HEK293T (cell line): ENCODE results near the gene PLCD1.
"Not testable (repeated sequence)": the region's sequence is repeated elsewhere in the genome, so short reads cannot be mapped to it uniquely, and the experiment has no call there.

Experiments used
- ARNT ChIP-seq: fragments of 450-650 bp; IDR thresholded peaks from 2 replicates; pipeline ENCODE4 v1.6.1; 2017; ENCODE audit warnings: mild to moderate bottlenecking
- BHLHE40 ChIP-seq: fragments of 450-650 bp; IDR thresholded peaks from 2 replicates; pipeline ENCODE4 v1.6.1; 2016; ENCODE audit warnings: mild to moderate bottlenecking, moderate library complexity, borderline replicate concordance
- ELF4 ChIP-seq: fragments of 450-650 bp; IDR thresholded peaks from 2 replicates; pipeline ENCODE4 v1.6.1; 2017; ENCODE audit warnings: antibody characterized with exemption
- FOXA1 ChIP-seq: fragments of 450-650 bp; IDR thresholded peaks from 2 replicates; pipeline ENCODE4 v1.6.1; 2016; ENCODE audit warnings: mild to moderate bottlenecking
- FOXK2 ChIP-seq: fragments of 450-650 bp; IDR thresholded peaks from 2 replicates; pipeline ENCODE4 v1.6.1; 2016; ENCODE audit warnings: mild to moderate bottlenecking
- FOXM1 ChIP-seq: fragments of 450-650 bp; IDR thresholded peaks from 2 replicates; pipeline ENCODE4 v1.6.1; 2017; ENCODE audit warnings: mild to moderate bottlenecking, borderline replicate concordance
- HDGF ChIP-seq: fragments of 450-650 bp; IDR thresholded peaks from 2 replicates; pipeline ENCODE4 v1.6.1; 2017; ENCODE audit warnings: antibody characterized with exemption, borderline replicate concordance
- L3MBTL2 ChIP-seq: fragments of 450-650 bp; conservative IDR thresholded peaks from 2 replicates; pipeline ENCODE4 v1.6.1; 2016; ENCODE audit warnings: mild to moderate bottlenecking
- LEF1 ChIP-seq: fragments of 450-650 bp; IDR thresholded peaks from 2 replicates; pipeline ENCODE4 v1.6.1; 2017; ENCODE audit warnings: mild to moderate bottlenecking, borderline replicate concordance
- NFRKB ChIP-seq: fragments of 450-650 bp; IDR thresholded peaks from 2 replicates; pipeline ENCODE4 v1.6.1; 2016; ENCODE audit warnings: mild to moderate bottlenecking, moderate library complexity
- SP1 ChIP-seq: fragments of 450-650 bp; IDR thresholded peaks from 2 replicates; pipeline ENCODE4 v1.6.1; 2017
- SUZ12 ChIP-seq: fragments of 450-650 bp; IDR thresholded peaks from 2 replicates; pipeline ENCODE4 v1.6.1; 2016; ENCODE audit warnings: mild to moderate bottlenecking
- TARDBP ChIP-seq: fragments of 450-650 bp; IDR thresholded peaks from 2 replicates; pipeline ENCODE4 v1.6.1; 2016
- ZNF384 ChIP-seq: fragments of 450-650 bp; IDR thresholded peaks from 2 replicates; pipeline ENCODE4 v1.6.1; 2016

GRCh38 chr3:38077073-38077472 lies 47.6 kb upstream of the PLCD1 start:
- not testable (repeated sequence) for TF ChIP-seq NFRKB, ARNT, ZNF384, BHLHE40, L3MBTL2, SUZ12, LEF1, FOXK2, TARDBP, FOXA1, FOXM1, ELF4, SP1, HDGF
